Measurements from ENCODE around the gene KRTAP10-1.

KRTAP10-1 gene

DNA sequence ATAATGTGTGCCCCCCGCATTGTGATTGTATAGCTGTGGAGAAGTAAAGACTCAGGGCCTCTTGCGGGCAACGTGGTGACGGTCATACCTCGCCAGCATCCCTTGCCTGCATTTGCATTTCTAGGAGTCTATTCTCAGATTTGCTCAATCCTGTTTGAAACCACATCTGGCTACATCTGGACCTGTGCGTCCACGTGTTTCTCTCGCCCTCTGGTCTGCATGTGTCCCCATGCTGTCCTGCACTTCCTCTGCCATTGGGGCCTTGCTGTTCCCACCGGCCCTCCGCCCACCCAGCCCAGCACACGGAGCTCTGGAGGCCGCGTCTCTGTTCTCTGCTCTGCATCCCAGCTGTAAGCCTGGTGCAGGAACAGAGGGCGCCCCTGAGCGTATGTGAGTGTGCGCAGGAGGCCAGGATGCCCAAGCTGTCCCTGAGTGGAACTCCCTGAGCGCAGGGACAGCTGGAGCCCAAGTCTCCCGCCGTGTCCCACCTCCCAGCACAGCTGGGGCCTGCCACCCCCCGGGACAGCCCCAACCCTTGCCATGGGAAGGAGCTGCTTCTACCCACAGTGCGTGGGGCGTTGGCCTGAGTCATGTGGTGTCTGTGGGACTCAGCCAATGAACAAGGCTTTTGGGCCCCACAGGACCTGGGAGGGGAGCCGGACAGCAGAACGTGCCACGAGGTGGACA is 9.7 kb upstream of the KRTAP10-1 start:
- TF ChIP-seq, protein P1, sequence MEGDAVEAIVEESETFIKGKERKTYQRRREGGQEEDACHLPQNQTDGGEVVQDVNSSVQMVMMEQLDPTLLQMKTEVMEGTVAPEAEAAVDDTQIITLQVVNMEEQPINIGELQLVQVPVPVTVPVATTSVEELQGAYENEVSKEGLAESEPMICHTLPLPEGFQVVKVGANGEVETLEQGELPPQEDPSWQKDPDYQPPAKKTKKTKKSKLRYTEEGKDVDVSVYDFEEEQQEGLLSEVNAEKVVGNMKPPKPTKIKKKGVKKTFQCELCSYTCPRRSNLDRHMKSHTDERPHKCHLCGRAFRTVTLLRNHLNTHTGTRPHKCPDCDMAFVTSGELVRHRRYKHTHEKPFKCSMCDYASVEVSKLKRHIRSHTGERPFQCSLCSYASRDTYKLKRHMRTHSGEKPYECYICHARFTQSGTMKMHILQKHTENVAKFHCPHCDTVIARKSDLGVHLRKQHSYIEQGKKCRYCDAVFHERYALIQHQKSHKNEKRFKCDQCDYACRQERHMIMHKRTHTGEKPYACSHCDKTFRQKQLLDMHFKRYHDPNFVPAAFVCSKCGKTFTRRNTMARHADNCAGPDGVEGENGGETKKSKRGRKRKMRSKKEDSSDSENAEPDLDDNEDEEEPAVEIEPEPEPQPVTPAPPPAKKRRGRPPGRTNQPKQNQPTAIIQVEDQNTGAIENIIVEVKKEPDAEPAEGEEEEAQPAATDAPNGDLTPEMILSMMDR (IDR thresholded peaks at IDR 0.05; ENCODE audit: borderline replicate concordance, insufficient read depth, low read depth, low read length), result no peak
- no peak overlapping the region for H3K4me3 ChIP-seq (ENCODE audit: low read depth, low read length)

DNA sequence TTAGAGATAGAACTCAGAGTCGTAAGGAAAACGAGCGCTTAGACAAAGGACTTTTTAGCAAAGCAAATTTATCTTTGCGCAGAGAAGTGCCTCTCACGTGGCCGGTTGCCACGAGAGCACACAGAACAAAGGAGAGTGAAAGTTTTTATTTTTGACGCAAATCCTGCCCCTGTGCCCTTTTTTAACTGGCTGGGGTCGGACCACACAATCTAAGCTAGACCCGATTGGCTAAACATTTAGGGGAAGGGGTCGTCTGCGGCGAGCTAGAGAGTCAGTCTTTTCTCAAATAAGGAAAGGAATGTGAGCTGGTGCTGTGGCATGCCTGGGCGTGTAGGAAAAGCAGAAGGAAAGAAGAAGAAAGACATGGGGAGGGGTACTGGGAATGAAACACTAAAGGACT is 8.9 kb upstream of the KRTAP10-1 start:
- H3K4me3 ChIP-seq (ENCODE audit: low read depth, low read length), result no peak overlapping the region
- TF ChIP-seq, protein P1 (IDR thresholded peaks at IDR 0.05; ENCODE audit: borderline replicate concordance, insufficient read depth, low read depth, low read length), result no peak

DNA sequence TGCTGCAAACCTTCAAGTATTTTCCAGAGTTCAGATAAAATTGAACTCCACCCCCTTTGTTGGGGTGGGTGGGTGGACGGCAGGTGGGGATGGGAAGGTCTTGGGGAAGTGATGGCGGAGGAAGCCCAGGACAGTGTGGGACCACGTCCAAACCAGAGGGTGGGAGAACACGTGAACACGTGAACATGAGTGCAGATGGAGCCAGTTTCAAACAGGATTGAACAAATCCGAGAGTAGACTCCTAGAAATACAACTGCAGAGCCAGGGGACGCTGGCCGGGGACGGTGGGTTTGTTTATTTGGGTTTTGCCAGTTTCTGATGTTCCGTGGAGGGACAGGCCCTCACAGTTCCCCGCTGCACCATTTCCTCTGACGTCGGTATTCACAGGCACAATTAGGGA is 8.4 kb upstream of the KRTAP10-1 start:
- TF ChIP-seq, protein P1 (IDR thresholded peaks at IDR 0.05; ENCODE audit: borderline replicate concordance, insufficient read depth, low read depth, low read length), result no peak
- no peak overlapping the region for H3K4me3 ChIP-seq (ENCODE audit: low read depth, low read length)

DNA sequence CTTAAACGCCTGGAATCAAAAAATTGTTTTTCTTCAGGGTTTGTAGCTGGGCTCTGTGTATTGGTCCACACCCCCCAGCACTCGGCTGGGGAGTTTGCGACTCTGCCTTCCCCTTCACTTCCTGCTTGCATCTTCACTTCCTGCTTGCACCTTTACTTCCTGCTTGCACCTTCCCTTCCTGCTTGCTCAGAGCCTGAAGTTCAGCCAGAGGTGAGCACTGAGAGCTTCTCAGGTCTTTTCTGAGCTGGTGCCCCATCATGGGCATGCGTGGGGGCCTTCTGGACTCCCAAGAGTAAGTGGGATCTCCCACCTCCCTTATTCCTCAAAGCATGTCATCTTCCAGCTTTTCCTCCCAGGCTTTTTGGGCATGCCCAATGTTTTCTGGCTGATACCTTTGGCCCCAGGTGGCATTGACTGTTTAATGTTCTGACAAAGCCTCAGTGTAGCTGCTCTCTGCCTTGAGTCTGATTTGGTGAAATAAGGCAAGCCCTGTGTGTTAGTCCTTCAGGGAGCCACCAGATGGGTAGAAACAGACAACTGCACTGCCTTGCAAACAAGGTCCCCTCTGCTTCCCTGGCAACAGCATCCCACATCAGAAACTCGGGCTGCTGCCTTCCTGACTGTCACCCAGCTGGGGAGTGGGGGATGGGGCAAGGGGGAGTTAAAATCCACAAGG is 7.8 kb upstream of the KRTAP10-1 start:
- no peak overlapping the region for H3K4me3 ChIP-seq (ENCODE audit: low read depth, low read length)
- TF ChIP-seq, protein P1 (IDR thresholded peaks at IDR 0.05; ENCODE audit: borderline replicate concordance, insufficient read depth, low read depth, low read length), result no peak

DNA sequence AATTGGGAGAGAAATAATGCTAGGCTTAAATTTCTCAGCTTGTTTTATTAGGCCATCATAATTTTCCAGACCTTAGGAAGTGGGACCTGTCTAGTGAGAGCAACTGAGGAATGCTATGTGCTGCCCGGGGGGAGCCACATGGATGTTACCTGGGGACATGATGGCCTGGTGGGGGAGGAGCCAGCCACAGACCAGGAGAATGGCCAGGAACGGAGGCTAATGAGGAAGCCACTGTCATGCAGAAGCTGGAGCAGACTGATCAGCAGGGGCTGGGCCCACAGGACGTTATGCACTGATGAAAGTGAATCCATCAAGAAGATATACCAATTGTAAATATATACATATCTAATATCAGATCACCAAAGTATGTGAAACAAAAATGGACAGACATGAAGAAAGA is 4.6 kb upstream of the KRTAP10-1 start:
- TF ChIP-seq, protein P1 (IDR thresholded peaks at IDR 0.05; ENCODE audit: borderline replicate concordance, insufficient read depth, low read depth, low read length), result no peak
- no peak overlapping the region for H3K4me3 ChIP-seq (ENCODE audit: low read depth, low read length)

DNA sequence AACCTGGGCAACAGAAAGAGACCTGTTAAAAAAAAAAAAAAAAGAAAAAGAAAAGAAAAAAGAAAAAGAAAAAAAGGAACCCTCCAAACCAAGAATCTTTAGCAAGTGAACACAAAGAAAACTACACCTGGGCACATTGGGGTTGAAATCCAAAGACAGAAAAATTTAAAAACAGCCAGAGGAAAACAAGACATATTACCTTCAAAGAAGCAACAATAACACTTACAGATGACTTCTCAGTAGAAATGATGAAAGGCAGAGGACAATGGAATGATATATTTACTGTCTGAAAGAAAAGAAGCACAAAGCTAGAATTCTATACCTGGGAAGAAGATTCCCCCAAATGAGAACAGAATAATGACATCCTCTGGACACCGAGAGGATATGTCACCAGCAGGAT is 2.7 kb upstream of the KRTAP10-1 start:
- TF ChIP-seq, protein P1 (IDR thresholded peaks at IDR 0.05; ENCODE audit: borderline replicate concordance, insufficient read depth, low read depth, low read length), result no peak
- H3K4me3 ChIP-seq (ENCODE audit: low read depth, low read length), result no peak overlapping the region

DNA sequence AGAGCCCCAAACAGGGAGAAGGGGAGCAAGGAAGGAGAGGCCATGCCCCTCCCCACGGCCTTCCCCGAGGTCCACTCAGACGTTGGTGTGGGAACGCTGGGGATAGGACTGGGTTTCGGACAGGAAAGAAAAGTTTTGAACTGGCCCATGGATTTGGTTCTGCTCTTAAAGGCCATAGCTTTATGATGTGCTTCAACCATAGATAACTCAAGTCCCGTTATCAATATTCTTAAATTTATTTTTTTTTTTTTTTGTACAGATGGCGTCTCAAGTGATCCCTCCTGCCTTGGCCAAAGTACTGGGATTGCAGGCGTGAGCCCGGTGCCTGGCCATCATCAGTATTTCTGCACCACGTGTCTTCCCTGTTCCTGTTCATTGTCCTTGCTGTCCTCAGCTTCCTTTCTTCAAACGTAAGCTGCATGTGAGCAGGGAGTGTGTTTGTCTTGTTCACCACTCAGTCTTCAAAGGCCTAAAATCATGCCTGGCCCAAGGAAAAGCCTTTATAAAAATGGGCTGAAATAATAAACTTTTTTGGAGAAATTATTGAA is 820 bp upstream of the KRTAP10-1 start:
- TF ChIP-seq, protein P1 (IDR thresholded peaks at IDR 0.05; ENCODE audit: borderline replicate concordance, insufficient read depth, low read depth, low read length), result no peak

More for the DNA sequence above, 820 bp upstream of the KRTAP10-1 start:
- H3K4me3 ChIP-seq (ENCODE audit: low read depth, low read length), result no peak overlapping the region

All from GM12875 (cell line).